Vagina (tissue), 2 donors: ENCODE data around the gene TSR1.

Experiments used
- CTCF ChIP-seq, 3 experiments: fragments of 450-650 bp in 2 of 3; fragments of 200-600 bp in 1 of 3; sonication (generic) in 1 of 3; IDR thresholded peaks; one replicate each; pipeline ENCODE4 v1.5.1; 2017 to 2019; ENCODE audit warnings: antibody characterized with exemption in 3 of 3, mild to moderate bottlenecking in 2 of 3, moderate library complexity in 2 of 3
- POLR2AphosphoS5 ChIP-seq, 2 donors: sonication (generic); formaldehyde crosslinking; IDR thresholded peaks; one replicate each; pipeline ENCODE4 v1.9.0; 2017; ENCODE audit warnings: antibody characterized with exemption in 2 of 2, mild to moderate bottlenecking in 2 of 2, low read depth in 1 of 2; ENCODE audit not compliant: insufficient read depth in 1 of 2

DNA sequence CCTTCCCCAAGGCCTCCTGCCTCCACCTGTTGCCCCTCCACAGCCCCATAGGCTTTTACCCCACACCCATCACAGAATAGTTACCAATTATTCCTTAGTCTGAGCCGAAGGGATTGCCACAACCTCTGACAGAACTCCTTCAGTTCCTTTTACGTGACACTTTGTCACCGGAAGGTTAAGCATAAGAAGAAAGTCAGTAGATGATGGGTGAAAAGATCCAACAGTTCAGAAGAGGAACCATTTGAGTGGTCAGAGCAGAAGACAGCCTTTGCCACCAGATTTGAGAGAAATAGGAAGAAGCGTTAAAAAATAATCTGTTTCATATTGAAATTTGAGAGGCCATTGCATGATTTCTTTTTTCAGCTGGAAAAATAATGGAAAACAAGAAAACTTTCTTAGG lies 31.3 kb downstream of the TSR1 start:
- no peak for TF ChIP-seq CTCF (IDR thresholded peaks at IDR 0.05)
- no peak for TF ChIP-seq POLR2AphosphoS5 (IDR thresholded peaks at IDR 0.05; ENCODE audit: insufficient read depth in 1 of 2, low read depth in 1 of 2)
